HPDE6-E6E7 (cell line): Measurements from ENCODE around the gene MYO1B.
A peak's percentile ranks its signal among the peaks of the same experiment; 100 is the strongest.

Experiments used
- DNase-seq: peaks from one replicate; pipeline ENCODE4 v3.0.0; 2011; ENCODE audit warnings: missing footprints; ENCODE audit errors: extremely low spot score

MYO1B gene

GRCh38 chr2:191245046-191245868 lies at the start of gene MYO1B:
TSS of gene MYO1B (plus strand) at chr2:191245404. CDS start at chr2:191276896, 31,492 bp downstream.
- peak; percentile 71 for DNase-seq

- no peak for DNase-seq
Observed at GRCh38 chr2:191197096-191197495, 48.1 kb upstream of the MYO1B start.

DNA sequence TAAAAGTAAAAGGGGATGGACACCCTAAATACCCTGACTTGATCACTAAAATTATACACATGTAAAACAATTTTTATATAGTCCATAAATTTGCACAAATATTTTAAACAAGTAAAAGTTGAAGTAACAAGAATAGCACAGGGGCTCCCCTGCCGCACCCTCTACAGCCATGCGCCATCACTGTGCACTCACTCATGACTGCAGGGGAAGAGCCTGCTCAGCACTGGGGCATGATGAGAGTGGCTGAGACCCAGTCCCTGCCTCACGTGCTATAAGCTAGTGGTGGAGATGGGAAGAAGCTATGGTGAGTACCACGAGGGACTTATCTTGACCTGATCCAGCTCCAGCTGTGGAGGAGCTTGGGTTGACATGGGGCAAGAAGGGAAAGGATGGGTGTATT lies 46.9 kb upstream of the MYO1B start:
- DNase-seq = no peak

DNA sequence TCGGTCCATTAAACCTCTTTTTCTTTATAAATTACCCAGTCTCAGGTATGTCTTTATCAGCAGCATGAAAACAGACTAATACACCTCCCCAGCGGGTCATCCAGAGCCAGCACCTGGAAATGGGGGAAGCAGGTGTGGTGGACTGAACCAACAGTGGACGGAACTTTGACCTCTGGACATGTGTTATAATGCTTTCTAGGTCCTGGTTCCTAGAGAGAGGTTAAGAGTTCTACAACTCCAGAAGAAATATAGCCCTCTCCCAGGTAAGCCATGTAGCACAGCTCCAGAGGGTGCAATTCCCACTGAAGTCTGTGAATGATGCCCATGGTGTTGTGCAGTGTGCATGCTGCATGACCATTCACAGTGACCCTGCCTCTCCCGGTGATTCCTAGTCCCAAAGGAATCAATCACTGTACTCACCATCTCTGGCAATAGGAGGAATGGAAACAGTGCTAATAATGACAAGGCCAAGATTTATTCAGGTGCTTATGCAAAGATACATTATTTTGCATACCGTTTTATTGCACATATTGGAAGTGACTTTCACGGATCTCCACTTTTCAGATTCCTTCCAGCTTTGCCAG lies 45.2 kb upstream of the MYO1B start:
- DNase-seq = no peak

GRCh38 chr2:191200910-191201309 lies 44.3 kb upstream of the MYO1B start:
- no peak for DNase-seq

DNA sequence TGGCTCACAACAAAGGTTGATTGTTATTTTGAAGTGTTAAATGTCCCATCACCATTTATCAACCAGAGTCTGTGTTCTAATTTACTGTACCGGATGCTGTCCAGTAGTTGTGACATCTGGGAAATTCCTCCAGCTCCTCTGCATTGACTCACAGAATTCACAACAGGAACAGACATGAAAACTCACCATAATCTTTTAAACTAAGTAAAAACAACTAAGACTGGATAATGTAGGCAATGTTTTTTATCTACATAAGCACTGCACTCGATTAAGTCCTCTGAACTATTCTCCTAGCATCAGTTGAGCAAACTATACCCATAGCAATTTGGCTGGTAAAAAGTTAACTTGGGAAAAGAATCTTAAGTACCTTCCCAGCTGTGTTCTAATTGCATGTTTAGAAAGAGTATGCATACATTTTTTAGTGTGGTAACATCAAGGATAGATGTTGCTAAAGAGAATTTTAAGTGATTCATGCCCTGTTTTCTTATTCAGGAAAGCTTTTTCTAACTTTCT lies 42.9 kb upstream of the MYO1B start:
- DNase-seq = peak; percentile 80

- DNase-seq = no peak
Observed at GRCh38 chr2:191202881-191203397, 42.3 kb upstream of the MYO1B start.

GRCh38 chr2:191204433-191204832 lies 40.8 kb upstream of the MYO1B start:
- DNase-seq = no peak

DNA sequence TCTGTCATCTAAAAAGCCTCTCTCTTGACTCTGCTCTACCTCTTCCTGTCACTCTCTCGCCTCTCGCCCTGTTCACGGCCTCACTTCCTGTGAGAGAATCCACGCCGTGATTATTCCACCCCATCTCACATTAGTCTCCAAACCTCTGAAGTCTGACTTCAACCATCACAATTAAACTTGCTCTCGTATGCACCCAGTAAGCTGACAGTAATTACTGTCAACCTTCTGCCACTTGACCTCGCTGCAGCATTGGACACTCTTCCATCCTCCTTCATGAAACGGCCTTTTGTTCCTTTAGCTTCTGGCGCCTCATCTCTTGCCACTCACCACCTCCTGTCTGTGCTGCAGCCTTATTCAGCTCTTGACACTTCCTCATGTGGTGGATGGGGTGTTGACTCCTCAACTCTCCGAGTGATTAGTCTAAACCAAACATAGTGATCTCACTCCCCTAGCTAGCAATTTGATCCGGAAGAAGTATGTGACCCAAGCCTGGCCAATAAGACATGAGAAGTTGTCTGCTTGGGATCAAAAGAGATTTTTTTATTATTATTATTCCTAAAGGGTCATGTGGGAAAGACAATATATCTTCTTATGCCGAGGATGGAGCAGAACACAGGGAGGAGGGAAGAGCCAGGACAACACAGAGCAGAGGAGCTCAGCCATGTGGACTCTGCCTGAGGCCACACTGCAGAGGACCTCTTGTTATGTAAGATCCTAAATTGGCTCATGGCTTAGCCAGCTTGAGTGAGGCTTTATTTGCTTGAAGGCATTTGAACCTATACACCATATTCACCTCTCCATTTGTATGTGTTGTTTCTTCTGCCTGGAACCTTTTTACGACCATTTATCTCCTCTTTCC lies 38.4 kb upstream of the MYO1B start:
- no peak for DNase-seq

DNA sequence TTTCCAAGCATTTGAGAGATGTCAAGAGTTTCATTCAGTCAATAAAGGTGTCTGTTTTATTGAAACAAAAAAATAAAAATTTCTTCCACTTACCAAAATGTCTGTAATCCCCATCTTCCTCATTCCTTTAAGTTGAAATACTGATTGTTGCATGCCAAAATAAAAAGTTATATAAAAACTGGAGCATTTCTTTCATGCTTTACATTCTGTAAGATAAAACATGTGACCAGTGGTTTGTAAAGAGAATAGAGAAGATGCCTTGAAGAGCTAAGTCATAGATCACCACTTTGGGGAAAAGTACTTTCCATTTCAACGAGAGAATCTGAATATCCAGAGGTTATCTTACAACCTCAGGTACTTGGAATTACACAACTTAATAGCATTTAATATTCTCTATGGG lies 35.9 kb upstream of the MYO1B start:
- no peak for DNase-seq

DNA sequence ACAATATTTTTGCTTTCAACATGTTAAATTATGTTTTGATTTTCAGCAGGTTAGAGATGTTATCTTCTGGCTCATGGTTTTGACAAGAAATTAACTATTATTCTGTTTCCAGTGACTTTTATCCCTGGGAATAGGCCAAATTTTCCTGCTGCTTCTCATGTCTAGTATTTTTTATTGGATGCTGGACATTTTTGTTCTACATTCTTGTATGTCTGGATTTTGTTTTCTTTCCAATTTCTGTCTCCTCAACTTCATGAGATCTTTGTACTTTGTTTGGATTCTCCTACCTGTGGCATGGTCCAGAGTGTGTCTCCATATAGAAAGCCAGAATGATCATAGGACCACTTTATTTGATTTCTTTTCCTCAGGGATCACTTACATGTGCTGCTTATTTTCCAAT lies 33.1 kb upstream of the MYO1B start:
- DNase-seq = no peak

DNA sequence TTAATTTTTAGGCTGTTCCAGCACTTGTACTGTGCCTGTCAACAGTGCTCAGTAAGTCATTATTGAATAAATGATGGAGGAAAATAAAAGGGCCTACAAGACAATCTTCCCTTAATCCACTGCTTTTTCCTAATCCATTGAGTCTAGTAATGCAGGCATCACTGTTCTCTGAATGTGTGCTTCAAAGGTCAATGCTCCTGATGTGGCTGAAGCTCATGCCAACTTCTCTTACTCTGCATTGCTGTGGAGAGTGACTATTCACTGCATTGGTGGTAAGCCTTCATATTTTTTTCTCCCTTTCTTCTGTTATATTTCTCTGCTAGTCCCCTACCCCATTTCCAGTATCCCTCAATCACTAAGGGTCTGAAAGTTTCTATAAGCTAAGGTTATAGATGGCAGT lies 31.9 kb upstream of the MYO1B start:
- DNase-seq = no peak

DNA sequence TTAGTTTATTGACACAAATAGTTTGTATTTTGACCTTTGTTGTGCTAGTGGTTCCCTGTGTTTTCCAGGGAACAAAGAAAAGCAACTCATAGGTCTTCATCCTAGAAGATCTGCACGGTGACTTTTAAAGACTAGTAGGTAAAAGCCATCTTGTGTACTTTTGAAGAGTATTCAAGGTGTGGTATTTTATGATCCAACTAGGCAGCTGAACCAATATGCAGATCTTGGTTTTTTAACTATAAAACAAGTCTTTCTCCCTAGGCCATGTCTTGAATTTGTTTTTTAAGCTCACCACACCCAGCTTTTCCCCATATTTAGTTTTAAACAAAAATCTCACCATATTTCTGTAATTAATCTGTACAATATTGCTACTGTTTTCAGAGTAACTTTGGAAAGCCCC lies 30.0 kb upstream of the MYO1B start:
- no peak for DNase-seq

DNA sequence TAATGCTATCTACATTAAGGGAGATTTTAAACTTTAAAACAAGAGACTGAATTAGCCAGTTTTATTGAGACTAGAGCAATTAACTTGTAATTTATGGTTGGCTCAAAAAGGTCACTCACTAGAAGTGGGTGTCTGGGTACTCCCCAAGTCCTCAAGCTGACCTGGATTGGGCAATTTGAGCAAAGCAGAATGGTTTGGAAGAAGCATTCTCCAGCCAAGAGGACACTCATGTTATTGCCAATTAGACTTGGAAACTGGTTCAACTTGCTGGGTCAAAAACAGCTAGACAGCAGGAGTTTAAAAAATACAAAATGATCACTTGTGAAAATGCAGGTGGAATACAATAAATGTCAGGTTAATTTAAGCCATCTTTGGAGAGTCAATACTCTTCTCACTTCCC lies 29.5 kb upstream of the MYO1B start:
- DNase-seq = no peak

DNA sequence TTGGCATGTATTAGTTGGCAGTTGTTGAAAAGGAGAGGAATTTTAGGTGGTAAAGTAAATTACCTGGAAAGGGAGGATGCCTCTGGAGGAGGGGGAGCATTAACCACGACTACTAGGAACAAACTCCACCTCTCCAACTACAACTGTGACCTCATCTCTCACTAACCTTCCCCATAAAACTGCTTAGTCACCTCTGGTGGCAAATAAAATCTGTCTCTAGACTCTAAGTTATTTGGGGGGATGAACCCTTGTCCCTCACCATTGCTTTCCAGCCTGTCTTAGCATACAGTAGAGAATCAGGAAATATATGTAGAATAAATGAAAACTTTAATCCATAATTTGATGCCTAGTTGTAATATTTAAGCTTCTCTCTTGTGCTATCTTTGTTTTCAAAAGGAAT lies 27.6 kb upstream of the MYO1B start:
- DNase-seq = no peak

DNA sequence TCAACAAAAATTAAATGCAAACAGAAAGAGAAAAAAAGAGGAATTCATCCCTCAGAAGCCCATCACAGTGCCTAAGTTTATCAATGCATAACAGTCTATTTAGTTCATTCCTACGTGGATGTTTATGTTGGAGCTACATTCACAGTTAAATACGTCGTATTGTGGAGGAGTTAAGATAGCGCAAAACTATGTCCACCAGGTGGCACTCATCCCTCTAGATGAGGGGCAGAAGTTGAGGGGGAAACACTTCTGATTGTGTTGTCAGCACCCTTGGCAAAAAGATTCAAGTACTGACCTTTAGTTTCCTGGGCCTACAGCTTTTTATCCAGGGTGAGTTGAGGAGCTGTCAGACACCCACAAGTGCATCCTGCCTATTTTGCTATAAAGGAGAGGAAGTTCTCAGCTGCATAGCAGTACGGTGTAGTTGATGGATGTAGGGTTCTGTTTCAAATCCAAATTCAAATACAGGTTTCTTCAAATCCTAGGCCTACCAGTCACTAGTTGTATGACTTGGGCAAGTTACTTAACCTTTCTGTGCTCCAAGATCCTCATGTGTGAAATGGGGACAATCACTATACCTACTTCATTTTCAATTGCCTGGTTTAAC lies 26.8 kb upstream of the MYO1B start:
- DNase-seq = no peak

DNA sequence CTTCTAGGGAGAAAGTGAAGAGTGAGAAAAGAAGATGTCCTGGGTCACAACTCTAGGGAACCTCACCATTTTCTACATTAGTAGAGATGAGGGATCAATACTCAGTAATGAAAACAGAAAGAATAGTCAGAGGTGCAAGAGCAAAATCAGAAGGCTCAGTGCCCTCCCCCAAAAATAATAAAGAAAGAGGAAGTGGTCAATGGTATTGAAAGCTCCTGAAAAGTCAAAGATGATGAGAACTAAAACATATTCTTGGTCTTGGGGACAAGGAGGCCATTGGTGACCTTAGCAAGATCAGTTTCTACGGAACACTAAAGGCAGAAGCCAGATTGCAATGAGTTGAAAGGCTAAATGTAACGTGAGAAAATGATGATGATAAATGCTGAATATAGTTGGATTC lies 24.5 kb upstream of the MYO1B start:
- no peak for DNase-seq

- DNase-seq = no peak
Observed at GRCh38 chr2:191221666-191222065, 23.5 kb upstream of the MYO1B start.

DNA sequence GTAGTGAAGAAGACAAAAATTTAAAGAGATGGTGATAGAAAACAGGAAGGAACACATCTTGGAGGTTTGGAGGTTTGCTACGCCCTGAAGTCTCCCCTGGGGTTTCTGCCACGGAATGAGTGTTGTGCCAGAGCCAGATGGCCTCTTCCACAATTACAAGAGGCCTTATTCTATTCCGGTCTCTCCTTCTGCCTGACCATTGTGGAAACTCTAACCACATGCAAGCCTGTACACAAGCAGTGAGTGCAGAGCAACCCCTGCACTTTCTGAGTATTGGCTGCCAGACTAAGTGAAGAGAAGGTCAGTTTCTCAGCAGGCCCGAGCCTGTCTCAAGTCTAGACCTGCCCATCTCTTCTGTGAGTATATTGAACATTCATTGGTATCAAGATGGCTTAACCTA lies 22.7 kb upstream of the MYO1B start:
- no peak for DNase-seq

GRCh38 chr2:191222952-191223351 lies 22.3 kb upstream of the MYO1B start:
- no peak for DNase-seq

DNA sequence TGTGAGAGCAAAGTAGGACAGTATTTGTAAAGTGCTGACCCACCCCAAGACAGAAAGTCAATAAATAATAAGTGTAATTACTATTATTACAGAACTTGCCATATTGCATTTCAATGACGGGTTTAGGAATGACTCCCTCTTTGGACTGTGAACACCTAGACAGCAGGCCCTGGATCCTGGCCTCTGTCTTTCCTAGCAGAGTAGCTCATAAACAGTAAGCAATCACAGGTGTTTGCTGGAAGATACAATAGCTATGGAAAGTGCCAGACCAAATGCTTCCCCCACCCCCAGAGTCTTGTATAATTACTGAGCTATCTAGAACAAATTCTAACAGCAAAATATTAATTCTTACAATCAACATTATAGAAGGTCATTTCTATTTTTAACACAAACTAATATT lies 20.1 kb upstream of the MYO1B start:
- DNase-seq = no peak

GRCh38 chr2:191225690-191226089 lies 19.5 kb upstream of the MYO1B start:
- no peak for DNase-seq
